Left renal cortex interstitium (tissue), 4 donors: ENCODE measurements around the gene SNIP1. TPM values are rescaled to one million over a fixed set of nuclear protein-coding genes. Genes with fewer than 3 reads are reported as not detected.

Experiments used
- polyA plus RNA-seq, 4 donors: library from polyadenylated mRNA; unstranded; fragments of 120-200 nt; gene quantifications; one replicate each; pipeline ENCODE4 v1.2.1, GENCODE V29; 2013; ENCODE audit not compliant: insufficient read length in 4 of 4

The SNIP1 gene
- polyA plus RNA-seq, 4 donors, result 13.0 to 15.6 (median 14.0) TPM

Other genes starting within 250 kb of the SNIP1 start
- gene ZC3H12A, start 79.7 kb downstream of the SNIP1 start, polyA plus RNA-seq, result 1 to 10 TPM; 1.8 to 4.2 (median 2.3) TPM
- gene MEAF6, start 39.5 kb downstream of the SNIP1 start, polyA plus RNA-seq, result 10 to 100 TPM; 93.4 to 97.9 (median 96.3) TPM
- gene DNALI1, start 2.6 kb upstream of the SNIP1 start, polyA plus RNA-seq, result 10 to 100 TPM; 61.7 to 76.1 (median 65.6) TPM
- gene GNL2, start 41.6 kb upstream of the SNIP1 start, polyA plus RNA-seq, result 10 to 100 TPM; 62.7 to 84.1 (median 71.7) TPM
- gene RSPO1, start 80.6 kb upstream of the SNIP1 start, polyA plus RNA-seq, result 1 to 10 TPM; 4.6 to 7.9 (median 7.2) TPM
- 10 to 100 TPM; 16.2 to 18.9 (median 17.4) TPM for gene CDCA8, start 138.2 kb upstream of the SNIP1 start, polyA plus RNA-seq
- gene EPHA10, start 210.8 kb upstream of the SNIP1 start, polyA plus RNA-seq, result under 1 TPM; 0.07 to 0.37 (median 0.19) TPM
- 1 to 10 TPM; 3.5 to 5.5 (median 4.7) TPM for gene MANEAL, start 239.6 kb upstream of the SNIP1 start, polyA plus RNA-seq